PFSK-1 (cell line): ENCODE measurements around the gene CFAP299.

Experiments
- POLR2AphosphoS5 ChIP-seq: IDR thresholded peaks from 2 replicates; pipeline ENCODE4 v1.6.1; 2012; ENCODE audit warnings: low read depth, mild to moderate bottlenecking, control low read depth, low read length, moderate library complexity
- TAF1 ChIP-seq: IDR thresholded peaks from 2 replicates; pipeline ENCODE4 v1.6.1; 2012; ENCODE audit warnings: low read length, control low read depth, borderline replicate concordance; ENCODE audit not compliant: insufficient read depth
- TF ChIP-seq, protein P1 (sequence below), 2 experiments: IDR thresholded peaks; 2 replicates each; pipeline versions ENCODE4 v1.6.1 to v1.8.0; 2011 to 2012; ENCODE audit warnings: low read depth in 2 of 2, low read length in 2 of 2, control low read depth in 1 of 2, inconsistent platforms in 1 of 2, mild to moderate bottlenecking in 1 of 2, moderate library complexity in 1 of 2; ENCODE audit not compliant: insufficient read depth in 1 of 2

DNA sequence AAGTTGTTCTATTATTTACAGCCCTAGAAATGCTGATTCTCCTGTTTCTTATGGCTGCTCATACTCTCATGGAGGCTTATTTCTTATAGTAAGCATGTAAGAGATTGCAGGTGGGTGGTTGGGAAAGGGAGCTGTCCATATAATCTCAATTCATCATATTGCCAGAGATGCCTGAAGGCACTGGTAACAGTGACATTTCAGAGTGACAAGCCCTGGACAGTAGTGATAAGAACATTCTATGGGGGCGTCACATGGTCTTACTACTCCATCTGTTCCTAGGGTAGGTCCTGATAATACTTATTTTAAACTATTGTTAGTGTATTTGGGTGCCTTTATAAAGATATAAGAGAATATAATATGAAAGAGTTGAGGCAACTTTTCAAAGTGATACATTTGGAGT is 171.5 kb downstream of the CFAP299 start:
- TF ChIP-seq POLR2AphosphoS5 (no peak), TAF1 (no peak)
- TF ChIP-seq, protein P1, sequence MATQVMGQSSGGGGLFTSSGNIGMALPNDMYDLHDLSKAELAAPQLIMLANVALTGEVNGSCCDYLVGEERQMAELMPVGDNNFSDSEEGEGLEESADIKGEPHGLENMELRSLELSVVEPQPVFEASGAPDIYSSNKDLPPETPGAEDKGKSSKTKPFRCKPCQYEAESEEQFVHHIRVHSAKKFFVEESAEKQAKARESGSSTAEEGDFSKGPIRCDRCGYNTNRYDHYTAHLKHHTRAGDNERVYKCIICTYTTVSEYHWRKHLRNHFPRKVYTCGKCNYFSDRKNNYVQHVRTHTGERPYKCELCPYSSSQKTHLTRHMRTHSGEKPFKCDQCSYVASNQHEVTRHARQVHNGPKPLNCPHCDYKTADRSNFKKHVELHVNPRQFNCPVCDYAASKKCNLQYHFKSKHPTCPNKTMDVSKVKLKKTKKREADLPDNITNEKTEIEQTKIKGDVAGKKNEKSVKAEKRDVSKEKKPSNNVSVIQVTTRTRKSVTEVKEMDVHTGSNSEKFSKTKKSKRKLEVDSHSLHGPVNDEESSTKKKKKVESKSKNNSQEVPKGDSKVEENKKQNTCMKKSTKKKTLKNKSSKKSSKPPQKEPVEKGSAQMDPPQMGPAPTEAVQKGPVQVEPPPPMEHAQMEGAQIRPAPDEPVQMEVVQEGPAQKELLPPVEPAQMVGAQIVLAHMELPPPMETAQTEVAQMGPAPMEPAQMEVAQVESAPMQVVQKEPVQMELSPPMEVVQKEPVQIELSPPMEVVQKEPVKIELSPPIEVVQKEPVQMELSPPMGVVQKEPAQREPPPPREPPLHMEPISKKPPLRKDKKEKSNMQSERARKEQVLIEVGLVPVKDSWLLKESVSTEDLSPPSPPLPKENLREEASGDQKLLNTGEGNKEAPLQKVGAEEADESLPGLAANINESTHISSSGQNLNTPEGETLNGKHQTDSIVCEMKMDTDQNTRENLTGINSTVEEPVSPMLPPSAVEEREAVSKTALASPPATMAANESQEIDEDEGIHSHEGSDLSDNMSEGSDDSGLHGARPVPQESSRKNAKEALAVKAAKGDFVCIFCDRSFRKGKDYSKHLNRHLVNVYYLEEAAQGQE (IDR thresholded peaks at IDR 0.05; ENCODE audit: insufficient read depth in 1 of 2, low read depth in 2 of 2, low read length in 2 of 2): no peak
